Measurements from ENCODE around the gene SUSD1. TPM values are rescaled to one million over a fixed set of nuclear protein-coding genes. Genes with fewer than 3 reads are reported as not detected.

Gene SUSD1
- total RNA-seq, 1 experiment from 2014 or later, result 7.4 TPM

- CTCF ChIA-PET, result no interaction called here
- Histone ChIP-seq H3K9ac (ENCODE audit: low read length) (peak overlapping the region; percentile 68), H3K9me3 (ENCODE audit: low read length) (no peaks in the 10 kb centered on the region), H3K4me2 (ENCODE audit: low read length) (peak overlapping the region; percentile 48), H3K4me1 (ENCODE audit: insufficient read depth, low read length) (peaks cover 38% of the 10 kb centered on the region), H2AFZ (ENCODE audit: low read length) (no peak overlapping the region), H3K79me2 (ENCODE audit: low read length) (no peaks in the 10 kb centered on the region), H3K36me3 (ENCODE audit: low read depth, low read length) (no peaks in the 10 kb centered on the region), H3F3A (ENCODE audit: low read length, unreplicated experiment) (no peaks in the 10 kb centered on the region), H3K9me2 (replicated peaks; ENCODE audit: low read length) (no peaks in the 10 kb centered on the region), H4K20me1 (ENCODE audit: low read length) (no peaks in the 10 kb centered on the region), H3K27ac (ENCODE audit: low read length) (peak overlapping the region; percentile 96), H3K27me3 (ENCODE audit: low read length) (no peaks in the 10 kb centered on the region), H3K4me3 (ENCODE audit: low read length) (no peak overlapping the region)
- no TSS peak for BruUV-seq (replicated peaks)
- POLR2A ChIA-PET (ENCODE audit: unreplicated experiment), result interaction anchor here (1.1 kb wide), 2 partner anchors 17 to 234 kb away, joined by 3 to 4 read pairs; partner anchors contain the start of gene HSDL2
- intact Hi-C loops (cut with micrococcal nuclease), result loop anchor here (2.0 kb wide), 1 partner anchor 33 kb away; no protein-coding TSS in a partner anchor
- peak; percentile 91 for DNase-seq
- peak; percentile 57 for ATAC-seq
- TF ChIP-seq, protein P1, sequence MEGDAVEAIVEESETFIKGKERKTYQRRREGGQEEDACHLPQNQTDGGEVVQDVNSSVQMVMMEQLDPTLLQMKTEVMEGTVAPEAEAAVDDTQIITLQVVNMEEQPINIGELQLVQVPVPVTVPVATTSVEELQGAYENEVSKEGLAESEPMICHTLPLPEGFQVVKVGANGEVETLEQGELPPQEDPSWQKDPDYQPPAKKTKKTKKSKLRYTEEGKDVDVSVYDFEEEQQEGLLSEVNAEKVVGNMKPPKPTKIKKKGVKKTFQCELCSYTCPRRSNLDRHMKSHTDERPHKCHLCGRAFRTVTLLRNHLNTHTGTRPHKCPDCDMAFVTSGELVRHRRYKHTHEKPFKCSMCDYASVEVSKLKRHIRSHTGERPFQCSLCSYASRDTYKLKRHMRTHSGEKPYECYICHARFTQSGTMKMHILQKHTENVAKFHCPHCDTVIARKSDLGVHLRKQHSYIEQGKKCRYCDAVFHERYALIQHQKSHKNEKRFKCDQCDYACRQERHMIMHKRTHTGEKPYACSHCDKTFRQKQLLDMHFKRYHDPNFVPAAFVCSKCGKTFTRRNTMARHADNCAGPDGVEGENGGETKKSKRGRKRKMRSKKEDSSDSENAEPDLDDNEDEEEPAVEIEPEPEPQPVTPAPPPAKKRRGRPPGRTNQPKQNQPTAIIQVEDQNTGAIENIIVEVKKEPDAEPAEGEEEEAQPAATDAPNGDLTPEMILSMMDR (conservative IDR thresholded peaks at IDR 0.05; ENCODE audit: low read depth, low read length), result no peak
- no peak for TF ChIP-seq EZH2phosphoT487 (IDR thresholded peaks at IDR 0.05; ENCODE audit: borderline replicate concordance, low read length)
- TF ChIP-seq EZH2 (IDR thresholded peaks at IDR 0.05; ENCODE audit: low read length, unreplicated experiment), result no peak
Measured at GRCh38 chr9:112145886-112146285, 29.2 kb downstream of the SUSD1 start.

DNA sequence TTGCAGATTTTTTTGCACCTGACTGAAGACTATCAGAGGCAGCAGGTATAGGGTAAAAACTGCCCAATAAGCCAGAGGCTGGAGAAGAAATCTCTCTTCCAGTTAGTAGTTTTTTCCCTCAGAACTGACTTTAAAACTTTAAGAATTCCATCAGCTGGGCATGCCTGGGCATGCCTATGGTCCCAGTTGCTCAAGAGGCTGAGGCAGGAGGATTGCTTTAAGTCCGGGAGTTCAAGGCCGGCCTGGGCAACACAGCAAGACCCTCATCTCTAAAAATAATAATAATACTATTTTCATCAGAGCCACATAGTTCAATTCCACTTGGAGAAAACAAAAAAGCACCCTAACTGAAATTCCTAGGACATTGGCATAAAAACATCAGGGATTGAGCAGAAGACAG is 30.3 kb downstream of the SUSD1 start:
- no peak overlapping the region for H3K4me3 ChIP-seq (ENCODE audit: low read length)

GRCh38 chr9:112142420-112142819 is 32.7 kb downstream of the SUSD1 start:
- Histone ChIP-seq H3K4me3 (ENCODE audit: low read length) (no peak overlapping the region), H3K79me2 (ENCODE audit: low read length) (no peaks in the 10 kb centered on the region), H3K36me3 (ENCODE audit: low read depth, low read length) (no peaks in the 10 kb centered on the region), H2AFZ (ENCODE audit: low read length) (no peak overlapping the region), H3K9me3 (ENCODE audit: low read length) (no peaks in the 10 kb centered on the region), H4K20me1 (ENCODE audit: low read length) (no peaks in the 10 kb centered on the region), H3K4me1 (ENCODE audit: insufficient read depth, low read length) (peaks cover 37% of the 10 kb centered on the region), H3K9me2 (replicated peaks; ENCODE audit: low read length) (no peaks in the 10 kb centered on the region), H3F3A (ENCODE audit: low read length, unreplicated experiment) (no peaks in the 10 kb centered on the region), H3K27ac (ENCODE audit: low read length) (peak overlapping the region; percentile 49), H3K9ac (ENCODE audit: low read length) (no peak overlapping the region), H3K27me3 (ENCODE audit: low read length) (no peaks in the 10 kb centered on the region), H3K4me2 (ENCODE audit: low read length) (no peak overlapping the region)
- ChIA-PET CTCF (no interaction called here), POLR2A (ENCODE audit: unreplicated experiment) (no interaction called here)
- no peak for TF ChIP-seq EZH2phosphoT487 (IDR thresholded peaks at IDR 0.05; ENCODE audit: borderline replicate concordance, low read length)
- no peak for TF ChIP-seq EZH2 (IDR thresholded peaks at IDR 0.05; ENCODE audit: low read length, unreplicated experiment)
- TF ChIP-seq, protein P1 (conservative IDR thresholded peaks at IDR 0.05; ENCODE audit: low read depth, low read length), result no peak
- BruUV-seq (replicated peaks), result no TSS peak
- ATAC-seq, result no peak
- intact Hi-C loops (cut with micrococcal nuclease), result no loop called here
- DNase-seq, result peak; percentile 59

More for the DNA sequence above, 30.3 kb downstream of the SUSD1 start:
- no peaks in the 10 kb centered on the region for H3K9me3 ChIP-seq (ENCODE audit: low read length)
- POLR2A ChIA-PET (ENCODE audit: unreplicated experiment), result no interaction called here
- no peak for DNase-seq
- BruUV-seq (replicated peaks), result no TSS peak
- H3K79me2 ChIP-seq (ENCODE audit: low read length), result no peaks in the 10 kb centered on the region
- no peak overlapping the region for H3K4me2 ChIP-seq (ENCODE audit: low read length)
- CTCF ChIA-PET, result no interaction called here
- intact Hi-C loops (cut with micrococcal nuclease), result no loop called here
- ATAC-seq, result no peak
- TF ChIP-seq EZH2phosphoT487 (IDR thresholded peaks at IDR 0.05; ENCODE audit: borderline replicate concordance, low read length) (no peak), EZH2 (IDR thresholded peaks at IDR 0.05; ENCODE audit: low read length, unreplicated experiment) (no peak)
- TF ChIP-seq, protein P1 (conservative IDR thresholded peaks at IDR 0.05; ENCODE audit: low read depth, low read length), result no peak
- no peak overlapping the region for H2AFZ ChIP-seq (ENCODE audit: low read length)
- H3K27ac ChIP-seq (ENCODE audit: low read length), result peak overlapping the region; percentile 7; the same call in 1 of the 2 replicates
- peaks cover 44% of the 10 kb centered on the region for H3K4me1 ChIP-seq (ENCODE audit: insufficient read depth, low read length)
- no peak overlapping the region for H3K9ac ChIP-seq (ENCODE audit: low read length)
- no peaks in the 10 kb centered on the region for H3K27me3 ChIP-seq (ENCODE audit: low read length)
- H3K36me3 ChIP-seq (ENCODE audit: low read depth, low read length), result no peaks in the 10 kb centered on the region
- H3F3A ChIP-seq (ENCODE audit: low read length, unreplicated experiment), result no peaks in the 10 kb centered on the region
- no peaks in the 10 kb centered on the region for H3K9me2 ChIP-seq (replicated peaks; ENCODE audit: low read length)
- no peaks in the 10 kb centered on the region for H4K20me1 ChIP-seq (ENCODE audit: low read length)

Data from PC-3 (cell line).